Sciatic nerve (tissue), 2 donors: ENCODE results near the gene PPM1E. TPM values are rescaled to one million over a fixed set of nuclear protein-coding genes. Genes with fewer than 3 reads are reported as not detected.
"Not testable (repeated sequence)": the region's sequence is repeated elsewhere in the genome, so short reads cannot be mapped to it uniquely, and the experiment has no call there.

Experiments
- ATAC-seq: fragments of 200-7000 bp; cut with Tn5 transposase; one replicate; pipeline ENCODE4 v1.9.1; 2020; ENCODE audit warnings: mild to moderate bottlenecking, moderate library complexity
- DNase-seq: peaks from one replicate; pipeline ENCODE4 v3.0.0-alpha.2; 2020; ENCODE audit warnings: low spot score
- intact Hi-C: fragments of 100-400 bp; cut with DNase I; formaldehyde crosslinking; loops from one replicate; pipeline ENCODE4 v1.14.2; 2022
- total RNA-seq: library from RNA; stranded (reverse); fragmentation: NEBNext Ultra II Directional; extraction: Animal tissue kit (Norgen Biotek cat#: 25700); gene quantifications from one replicate; pipeline ENCODE4 v1.2.1, GENCODE V29; 2021
- donor health status: DM: no; HTN: no; CAD: no.
- donor health status: DM: no; HTN: no; CAD: no.

Gene PPM1E
- total RNA-seq: 0.22 TPM

GRCh38 chr17:58755577-58756245 is at the start of gene PPM1E:
Gene PPM1E (plus strand): TSS chr17:58755854.
- ATAC-seq: peak; percentile 86
- DNase-seq: peak; percentile 69
- intact Hi-C loops: no loop called here

- intact Hi-C loops: no loop called here
- no peak for ATAC-seq
These were observed 49.1 kb upstream of the PPM1E start for GRCh38 chr17:58706351-58707140.

GRCh38 chr17:58710948-58711552 is 44.6 kb upstream of the PPM1E start:
- DNase-seq: no peak
- intact Hi-C loops: no loop called here
- ATAC-seq: no peak

More at GRCh38 chr17:58706351-58707140, 49.1 kb upstream of the PPM1E start:
- DNase-seq: no peak

GRCh38 chr17:58722274-58722673 is 33.4 kb upstream of the PPM1E start:
- ATAC-seq: no peak
- intact Hi-C loops: no loop called here
- no peak for DNase-seq

GRCh38 chr17:58722696-58723095 is 33.0 kb upstream of the PPM1E start:
- intact Hi-C loops: no loop called here
- ATAC-seq (no peak), DNase-seq (no peak)

GRCh38 chr17:58728798-58729197 is 26.9 kb upstream of the PPM1E start:
- ATAC-seq: no peak
- intact Hi-C loops: no loop called here
- DNase-seq: no peak

DNA sequence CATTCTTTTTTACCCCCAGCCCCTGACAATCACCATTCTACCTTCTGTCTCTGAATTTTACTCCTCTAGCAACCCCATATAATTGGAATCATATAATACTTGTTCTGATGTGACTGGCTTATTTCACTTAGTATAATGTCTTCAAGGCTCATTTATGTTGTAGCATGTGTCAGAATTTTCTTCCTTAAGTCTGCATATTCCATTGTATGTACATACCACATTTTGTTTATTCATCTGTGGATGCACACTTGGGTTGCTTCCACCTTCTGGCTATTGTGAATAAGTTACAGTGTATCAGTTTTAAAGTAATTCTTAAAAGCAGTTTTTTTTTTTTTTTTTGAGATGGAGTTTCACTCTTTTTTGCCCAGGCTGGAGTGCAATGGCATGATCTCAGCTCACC is 24.7 kb upstream of the PPM1E start:
- no peak for DNase-seq
- ATAC-seq: no peak
- intact Hi-C loops: no loop called here

DNA sequence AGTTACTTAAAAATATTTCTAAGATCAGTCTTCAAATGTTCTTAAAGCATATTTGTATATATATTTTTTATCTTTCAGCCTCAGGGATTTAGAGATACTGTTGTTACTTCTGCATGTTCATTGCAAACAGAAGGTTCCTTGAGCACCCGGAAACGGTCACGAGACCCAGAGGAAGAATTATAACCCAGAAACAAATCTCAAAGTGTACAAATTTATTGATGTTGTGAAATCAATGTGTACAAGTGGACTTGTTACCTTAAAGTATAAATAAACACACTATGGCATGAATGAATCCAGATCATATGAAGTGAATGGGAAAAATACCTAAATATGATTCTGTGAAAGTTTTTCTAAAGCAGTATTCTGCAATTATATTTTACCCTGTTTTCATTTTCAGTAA is 21.6 kb upstream of the PPM1E start:
- ATAC-seq (no peak), DNase-seq (no peak)
- intact Hi-C loops: no loop called here

DNA sequence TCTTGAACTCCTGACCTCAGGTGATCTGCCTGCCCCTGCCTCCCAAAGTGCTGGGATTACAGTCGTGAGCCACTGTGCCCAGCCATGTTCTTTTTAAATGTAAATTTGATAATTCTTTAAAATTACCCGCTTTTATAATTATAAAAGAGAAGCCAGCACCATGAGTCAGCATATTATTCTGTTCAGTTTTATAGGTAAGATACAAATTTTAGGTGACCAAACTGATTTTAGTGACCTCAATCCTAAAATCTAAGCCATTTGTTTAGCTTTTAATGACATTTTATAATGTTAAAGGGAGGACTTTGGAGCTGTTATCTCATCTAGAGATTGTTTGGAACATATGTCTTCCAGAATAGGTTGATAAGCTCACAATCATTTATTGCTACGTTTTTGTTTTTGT is 20.8 kb upstream of the PPM1E start:
- intact Hi-C loops: no loop called here
- ATAC-seq: no peak
- DNase-seq: no peak

GRCh38 chr17:58741121-58741625 is 14.5 kb upstream of the PPM1E start:
- intact Hi-C loops: no loop called here
- ATAC-seq: no peak
- no peak for DNase-seq

DNA sequence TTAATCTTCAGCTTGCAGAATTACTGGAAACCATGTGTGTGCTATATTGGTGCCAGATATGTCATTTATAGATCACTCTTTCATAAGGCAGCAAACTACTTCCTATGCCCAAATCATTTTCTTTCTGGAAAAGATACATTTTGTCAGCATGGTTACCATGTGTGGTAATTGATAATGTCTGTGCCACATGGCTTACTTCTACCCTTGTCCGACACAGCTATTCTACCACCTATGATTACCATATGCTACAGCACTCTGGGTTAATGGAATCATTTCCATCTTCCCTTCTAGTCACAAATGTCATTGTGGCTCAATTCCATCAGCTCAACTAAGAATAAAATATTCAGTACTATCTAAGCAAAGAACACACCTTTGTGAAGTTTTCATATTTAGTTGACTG is 8.0 kb upstream of the PPM1E start:
- intact Hi-C loops: no loop called here
- ATAC-seq (no peak), DNase-seq (no peak)

- ATAC-seq, intact Hi-C loops: not testable (repeated sequence)
These were observed 6.0 kb upstream of the PPM1E start for GRCh38 chr17:58749627-58750026.

DNA sequence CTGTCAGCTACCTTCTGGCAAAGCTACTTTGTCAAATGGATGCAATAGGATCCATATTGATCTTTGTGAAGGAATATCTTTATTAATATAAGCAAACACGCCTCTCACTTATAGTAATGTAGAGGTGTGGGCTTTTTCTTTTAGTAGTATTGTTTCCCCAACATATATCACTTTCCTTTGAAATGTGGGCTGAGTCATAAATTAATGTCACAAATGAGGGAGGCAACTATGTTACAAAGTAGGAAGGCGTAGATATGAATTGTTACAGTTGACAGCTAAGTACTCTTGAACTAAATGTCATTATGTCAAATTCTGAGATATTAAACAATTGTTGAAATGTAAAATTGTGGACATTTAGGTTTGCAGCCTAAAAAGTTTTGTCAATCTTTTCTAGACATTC is 2.6 kb upstream of the PPM1E start:
- ATAC-seq: no peak
- DNase-seq: no peak
- intact Hi-C loops: no loop called here

More at GRCh38 chr17:58749627-58750026, 6.0 kb upstream of the PPM1E start:
- not testable (repeated sequence) for DNase-seq

- no peak for ATAC-seq
- no peak for DNase-seq
- intact Hi-C loops: no loop called here
These were observed 431 bp upstream of the PPM1E start for GRCh38 chr17:58755269-58755576.

GRCh38 chr17:58756246-58757161 is 850 bp downstream of the PPM1E start:
- DNase-seq: no peak
- ATAC-seq: no peak
- intact Hi-C loops: no loop called here

DNA sequence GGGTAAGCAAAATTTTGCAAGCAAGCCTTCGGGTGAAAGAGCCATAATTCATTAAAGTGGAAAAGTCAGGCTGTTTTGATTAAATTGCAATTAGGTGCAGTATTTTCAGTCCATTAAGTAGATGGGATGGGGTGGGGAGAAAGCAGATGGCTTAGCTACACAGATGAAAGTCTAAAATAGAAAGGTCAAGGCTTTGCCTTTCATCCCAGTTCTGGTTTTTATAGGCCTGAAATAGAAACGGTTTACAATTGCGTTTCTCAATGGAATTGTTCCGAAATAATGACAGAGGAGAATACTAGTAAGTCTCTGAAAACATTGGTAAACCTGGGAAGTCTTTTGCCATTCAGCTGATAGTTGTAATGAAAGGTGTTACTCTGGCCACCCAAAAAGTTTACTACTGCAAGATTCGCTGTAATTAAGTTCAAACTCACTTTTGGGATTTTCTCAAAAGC is 1.5 kb downstream of the PPM1E start:
- ATAC-seq (no peak), DNase-seq (no peak)
- intact Hi-C loops: no loop called here

DNA sequence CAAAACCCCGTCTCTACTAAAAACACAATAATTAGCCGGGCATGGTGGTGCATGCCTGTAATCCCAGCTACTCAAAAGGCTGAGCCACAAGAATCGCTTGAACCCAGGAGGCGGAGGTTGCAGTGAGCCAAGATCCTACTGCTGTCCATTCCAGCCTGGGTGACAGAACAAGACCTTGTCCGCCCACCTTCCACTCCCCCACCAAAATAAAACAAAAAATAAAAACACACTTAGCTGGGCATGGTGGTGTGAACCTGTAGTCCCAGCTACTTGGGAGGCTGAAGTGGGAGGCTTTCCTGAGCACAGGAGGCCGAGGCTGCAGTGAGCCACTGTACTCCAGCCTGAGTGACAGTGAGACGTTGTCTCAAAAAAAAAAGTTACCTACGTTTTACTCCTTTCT is 3.2 kb downstream of the PPM1E start:
- intact Hi-C loops: no loop called here
- ATAC-seq (no peak), DNase-seq (no peak)

GRCh38 chr17:58759522-58759921 is 3.9 kb downstream of the PPM1E start:
- DNase-seq (no peak), ATAC-seq (no peak)
- intact Hi-C loops: no loop called here

DNA sequence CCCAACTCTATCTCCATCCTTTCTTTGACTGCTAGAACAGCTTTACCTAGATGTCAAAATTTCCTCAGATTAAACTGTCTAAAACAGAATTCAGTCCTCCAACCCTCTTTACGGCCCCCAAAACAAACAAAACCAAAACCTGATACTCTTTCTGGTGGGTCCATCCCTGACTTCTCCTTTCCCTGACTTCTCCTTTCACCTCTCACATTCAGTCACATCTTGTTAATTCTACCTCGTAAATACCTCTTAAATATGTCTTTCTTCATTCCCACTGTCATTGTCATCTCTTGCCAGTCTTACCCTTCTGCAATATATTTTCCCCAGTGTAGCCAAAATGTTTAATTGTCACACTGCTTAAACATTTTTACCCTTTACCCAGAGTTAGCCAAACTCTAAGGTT is 4.6 kb downstream of the PPM1E start:
- DNase-seq (no peak), ATAC-seq (no peak)
- intact Hi-C loops: no loop called here
